NB4 (cell line): Measurements from ENCODE around the gene C1orf21.

Source experiments
- DNase-seq: peaks from one replicate; pipeline ENCODE4 v3.0.0; 2010; ENCODE audit warnings: low read depth
- H3K4me3 ChIP-seq: one replicate; pipeline ENCODE4 v1.5.1; 2011; ENCODE audit warnings: mild to moderate bottlenecking, low read depth, low read length, moderate library complexity
- MYC ChIP-seq: IDR thresholded peaks from 2 replicates; pipeline ENCODE4 v1.6.1; 2011; ENCODE audit warnings: low read depth, low read length
- POLR2A ChIP-seq: IDR thresholded peaks from 2 replicates; pipeline ENCODE4 v1.6.1; 2011; ENCODE audit warnings: mild to moderate bottlenecking; ENCODE audit not compliant: insufficient read length; ENCODE audit errors: extremely low read depth
- TF ChIP-seq, protein P1 (sequence below): IDR thresholded peaks from one replicate; pipeline ENCODE4 v1.5.1; 2012; ENCODE audit warnings: low read depth, low read length
- TF ChIP-seq, protein P2 (sequence below): IDR thresholded peaks from 2 replicates; pipeline ENCODE4 v1.6.1; 2011; ENCODE audit warnings: low read depth, low read length

The C1orf21 gene

DNA sequence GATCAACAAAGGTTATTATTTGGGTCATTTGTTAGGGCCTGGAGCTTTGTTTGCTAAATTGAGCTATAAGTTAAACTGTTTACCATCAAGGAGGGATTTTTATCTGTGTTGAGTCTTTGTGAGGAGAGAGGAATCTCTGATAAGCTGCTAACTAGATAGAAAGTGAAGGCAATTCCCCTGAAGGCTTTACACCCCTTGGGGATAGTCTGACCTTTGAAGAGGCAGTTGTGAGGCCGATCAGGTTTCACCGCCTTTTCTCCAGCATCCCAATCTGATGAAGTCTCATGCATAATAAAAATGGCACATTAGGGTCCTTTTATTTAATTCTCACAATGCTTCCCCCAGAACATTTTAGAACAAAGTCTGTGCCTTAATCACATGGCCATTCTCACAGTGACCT lies 21.8 kb downstream of the C1orf21 start:
- no peak for DNase-seq
- no peak overlapping the region for H3K4me3 ChIP-seq
- TF ChIP-seq, protein P1, sequence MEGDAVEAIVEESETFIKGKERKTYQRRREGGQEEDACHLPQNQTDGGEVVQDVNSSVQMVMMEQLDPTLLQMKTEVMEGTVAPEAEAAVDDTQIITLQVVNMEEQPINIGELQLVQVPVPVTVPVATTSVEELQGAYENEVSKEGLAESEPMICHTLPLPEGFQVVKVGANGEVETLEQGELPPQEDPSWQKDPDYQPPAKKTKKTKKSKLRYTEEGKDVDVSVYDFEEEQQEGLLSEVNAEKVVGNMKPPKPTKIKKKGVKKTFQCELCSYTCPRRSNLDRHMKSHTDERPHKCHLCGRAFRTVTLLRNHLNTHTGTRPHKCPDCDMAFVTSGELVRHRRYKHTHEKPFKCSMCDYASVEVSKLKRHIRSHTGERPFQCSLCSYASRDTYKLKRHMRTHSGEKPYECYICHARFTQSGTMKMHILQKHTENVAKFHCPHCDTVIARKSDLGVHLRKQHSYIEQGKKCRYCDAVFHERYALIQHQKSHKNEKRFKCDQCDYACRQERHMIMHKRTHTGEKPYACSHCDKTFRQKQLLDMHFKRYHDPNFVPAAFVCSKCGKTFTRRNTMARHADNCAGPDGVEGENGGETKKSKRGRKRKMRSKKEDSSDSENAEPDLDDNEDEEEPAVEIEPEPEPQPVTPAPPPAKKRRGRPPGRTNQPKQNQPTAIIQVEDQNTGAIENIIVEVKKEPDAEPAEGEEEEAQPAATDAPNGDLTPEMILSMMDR: no peak
- TF ChIP-seq MYC (no peak), POLR2A (no peak)
- TF ChIP-seq, protein P2, sequence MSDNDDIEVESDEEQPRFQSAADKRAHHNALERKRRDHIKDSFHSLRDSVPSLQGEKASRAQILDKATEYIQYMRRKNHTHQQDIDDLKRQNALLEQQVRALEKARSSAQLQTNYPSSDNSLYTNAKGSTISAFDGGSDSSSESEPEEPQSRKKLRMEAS: no peak

DNA sequence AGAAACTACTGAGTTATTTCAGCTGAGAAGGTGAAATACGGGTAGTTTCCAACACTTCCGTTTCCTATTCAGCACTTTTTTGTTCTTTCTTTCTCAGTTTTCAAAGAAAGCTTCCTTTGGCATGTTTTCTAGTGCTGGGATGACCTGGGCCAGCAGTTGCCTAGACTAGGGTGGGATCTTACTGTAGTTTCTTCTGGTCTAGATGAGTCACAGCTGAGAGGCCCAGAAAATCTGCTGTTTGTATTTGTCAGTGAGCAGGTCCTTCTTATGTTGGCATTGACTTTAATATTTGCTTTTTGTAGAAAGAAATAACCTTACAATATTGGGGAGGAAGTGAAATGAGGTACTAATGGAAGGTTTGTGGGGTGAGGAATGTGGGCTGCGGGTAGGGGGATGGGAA lies 22.2 kb downstream of the C1orf21 start:
- TF ChIP-seq MYC (no peak), POLR2A (no peak)
- TF ChIP-seq, protein P1: no peak
- TF ChIP-seq, protein P2: no peak
- no peak for DNase-seq
- H3K4me3 ChIP-seq: no peak overlapping the region

DNA sequence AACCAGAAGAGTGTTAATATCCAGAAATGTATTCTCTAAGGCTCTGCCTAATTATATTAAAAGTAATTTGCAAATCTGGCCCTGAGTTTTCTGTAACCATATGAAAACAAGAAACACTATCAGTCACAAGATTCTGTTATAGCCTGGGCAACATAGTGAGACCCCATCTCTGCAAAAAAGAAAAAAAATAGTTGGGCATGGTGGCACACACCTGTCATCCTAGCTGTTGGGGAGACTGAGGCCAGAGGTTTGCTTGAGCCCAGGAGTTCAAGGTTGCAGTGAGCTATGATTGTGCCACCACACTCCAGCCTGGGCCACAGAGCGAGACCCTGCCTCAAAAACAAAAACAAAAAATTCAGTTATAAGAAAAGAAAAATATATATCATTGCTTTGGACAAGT lies 25.6 kb downstream of the C1orf21 start:
- TF ChIP-seq, protein P2: no peak
- no peak for TF ChIP-seq POLR2A
- TF ChIP-seq MYC: no peak
- TF ChIP-seq, protein P1: no peak
- no peak overlapping the region for H3K4me3 ChIP-seq
- no peak for DNase-seq

DNA sequence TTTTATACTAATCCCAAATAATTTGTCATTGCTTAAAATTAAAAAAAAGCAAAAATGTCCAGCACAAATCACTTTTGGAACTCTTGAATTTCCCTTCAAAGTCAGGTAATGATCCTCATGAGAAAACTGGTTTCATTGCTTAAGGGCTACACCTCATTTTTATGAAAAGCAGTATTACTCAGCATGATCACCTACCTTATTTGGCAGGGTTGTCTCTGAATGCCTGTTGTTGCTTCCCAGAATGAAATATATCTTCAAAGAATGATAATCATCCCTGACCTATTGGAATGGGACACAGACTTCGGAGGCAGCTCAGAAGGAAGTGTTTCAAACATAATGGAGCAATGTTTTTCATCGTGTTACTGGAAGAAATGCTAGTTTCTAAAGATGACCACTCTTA lies 29.7 kb downstream of the C1orf21 start:
- TF ChIP-seq POLR2A (no peak), MYC (no peak)
- TF ChIP-seq, protein P1: no peak
- TF ChIP-seq, protein P2: no peak
- no peak overlapping the region for H3K4me3 ChIP-seq
- DNase-seq: no peak

DNA sequence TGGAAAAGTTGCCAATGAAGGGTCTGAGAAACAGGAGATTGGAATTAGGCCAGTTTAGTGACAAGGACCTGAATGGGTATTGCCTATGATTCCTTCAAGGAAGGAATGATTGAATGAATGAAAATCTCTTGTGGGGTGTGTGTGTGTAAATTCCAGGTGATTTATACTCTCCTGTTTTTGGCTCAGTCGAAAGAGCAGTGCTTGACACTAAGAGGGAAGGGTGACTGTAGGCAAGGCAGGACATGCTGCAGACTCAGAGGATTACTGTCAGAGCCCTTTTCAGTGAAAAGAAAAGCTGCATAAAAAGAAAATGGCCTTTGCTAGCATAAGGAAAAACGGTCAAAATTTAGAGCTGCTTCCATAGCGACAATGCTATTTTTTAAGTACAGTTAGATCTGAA lies 30.1 kb downstream of the C1orf21 start:
- DNase-seq: no peak
- H3K4me3 ChIP-seq: no peak overlapping the region
- no peak for TF ChIP-seq POLR2A
- TF ChIP-seq, protein P2: no peak
- TF ChIP-seq MYC: no peak
- TF ChIP-seq, protein P1: no peak

DNA sequence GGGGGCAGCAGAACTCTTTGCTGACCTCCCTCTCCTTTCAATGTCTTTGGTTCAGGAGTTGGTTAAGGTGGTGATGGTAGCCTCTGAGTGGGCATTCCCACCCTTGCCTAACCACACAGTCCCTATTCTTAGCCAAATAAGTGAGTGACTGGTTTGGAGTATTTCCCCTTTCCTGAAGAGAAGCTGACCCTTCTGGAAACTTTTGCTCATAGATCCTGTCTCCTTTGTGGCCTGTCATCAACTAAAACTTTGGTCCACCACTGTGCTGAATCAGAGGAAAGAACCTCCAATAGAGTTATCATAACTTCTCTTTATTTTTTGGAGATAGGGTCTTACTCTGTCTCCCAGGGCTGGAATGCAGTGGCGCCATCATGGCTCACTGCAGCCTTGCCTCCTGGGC lies 31.1 kb downstream of the C1orf21 start:
- no peak overlapping the region for H3K4me3 ChIP-seq
- TF ChIP-seq, protein P2: no peak
- TF ChIP-seq POLR2A (no peak), MYC (no peak)
- TF ChIP-seq, protein P1: no peak
- DNase-seq: no peak
